ENCODE measurements around the gene KLHL11. TPM values are rescaled to one million over a fixed set of nuclear protein-coding genes. Genes with fewer than 3 reads are reported as not detected.
A peak's percentile ranks its signal among the peaks of the same experiment; 100 is the strongest.

Gene KLHL11, protein sequence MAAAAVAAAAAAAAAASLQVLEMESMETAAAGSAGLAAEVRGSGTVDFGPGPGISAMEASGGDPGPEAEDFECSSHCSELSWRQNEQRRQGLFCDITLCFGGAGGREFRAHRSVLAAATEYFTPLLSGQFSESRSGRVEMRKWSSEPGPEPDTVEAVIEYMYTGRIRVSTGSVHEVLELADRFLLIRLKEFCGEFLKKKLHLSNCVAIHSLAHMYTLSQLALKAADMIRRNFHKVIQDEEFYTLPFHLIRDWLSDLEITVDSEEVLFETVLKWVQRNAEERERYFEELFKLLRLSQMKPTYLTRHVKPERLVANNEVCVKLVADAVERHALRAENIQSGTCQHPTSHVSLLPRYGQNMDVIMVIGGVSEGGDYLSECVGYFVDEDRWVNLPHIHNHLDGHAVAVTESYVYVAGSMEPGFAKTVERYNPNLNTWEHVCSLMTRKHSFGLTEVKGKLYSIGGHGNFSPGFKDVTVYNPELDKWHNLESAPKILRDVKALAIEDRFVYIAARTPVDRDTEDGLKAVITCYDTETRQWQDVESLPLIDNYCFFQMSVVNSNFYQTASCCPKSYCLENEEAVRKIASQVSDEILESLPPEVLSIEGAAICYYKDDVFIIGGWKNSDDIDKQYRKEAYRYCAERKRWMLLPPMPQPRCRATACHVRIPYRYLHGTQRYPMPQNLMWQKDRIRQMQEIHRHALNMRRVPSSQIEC
- polyA plus RNA-seq (ENCODE audit: insufficient read length): 4.9 TPM

DNA sequence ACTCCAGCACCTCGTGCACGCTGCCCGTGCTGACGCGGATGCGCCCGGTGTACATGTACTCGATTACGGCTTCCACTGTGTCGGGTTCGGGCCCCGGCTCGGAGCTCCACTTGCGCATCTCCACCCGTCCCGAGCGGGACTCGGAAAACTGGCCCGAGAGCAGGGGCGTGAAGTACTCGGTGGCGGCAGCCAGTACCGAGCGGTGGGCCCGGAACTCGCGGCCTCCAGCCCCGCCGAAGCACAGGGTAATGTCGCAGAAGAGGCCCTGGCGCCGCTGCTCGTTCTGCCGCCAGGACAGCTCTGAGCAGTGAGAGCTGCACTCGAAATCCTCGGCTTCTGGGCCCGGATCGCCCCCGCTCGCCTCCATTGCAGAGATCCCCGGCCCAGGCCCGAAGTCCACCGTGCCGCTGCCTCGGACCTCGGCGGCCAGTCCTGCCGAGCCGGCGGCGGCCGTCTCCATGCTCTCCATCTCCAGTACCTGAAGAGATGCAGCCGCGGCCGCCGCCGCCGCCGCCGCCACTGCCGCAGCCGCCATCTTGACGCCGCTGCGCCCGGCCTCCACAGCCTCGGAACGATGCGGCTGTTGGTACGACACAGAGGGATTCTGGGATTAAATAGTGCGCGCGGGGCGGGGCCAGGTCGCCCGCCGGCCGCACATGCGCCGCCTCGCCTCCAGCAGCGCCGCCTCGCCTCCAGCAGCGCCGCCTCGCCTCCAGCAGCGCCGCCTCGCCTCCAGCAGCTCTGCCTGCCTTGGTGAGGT lies at the start of gene KLHL11:
KLHL11 (minus strand) TSS at position 588 of the 760 bp plus-strand sequence; CDS start at position 535, 53 bp downstream.
- DNase-seq (ENCODE audit: low read depth): peak; percentile 73

DNA sequence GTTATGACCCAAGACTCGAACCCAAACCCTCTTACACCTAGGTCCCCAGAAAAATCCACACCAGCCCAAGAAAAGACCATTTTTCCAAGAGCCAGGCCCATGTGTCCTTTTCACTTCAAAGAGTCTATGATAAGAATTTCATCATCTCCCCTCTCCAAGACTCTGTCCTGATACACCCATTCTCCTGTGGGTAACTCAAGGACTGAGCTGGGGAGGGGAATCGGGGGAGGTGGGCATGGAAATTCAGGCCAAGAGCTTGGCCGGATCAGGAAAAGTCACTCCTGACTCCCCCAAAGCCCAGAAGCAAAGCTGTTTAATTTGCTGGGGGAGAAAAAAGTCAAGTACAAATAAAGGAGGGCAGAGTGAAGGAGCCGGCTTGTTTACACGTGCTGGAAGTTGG lies 49.8 kb upstream of the KLHL11 start:
- no peak for DNase-seq (ENCODE audit: low read depth)

DNA sequence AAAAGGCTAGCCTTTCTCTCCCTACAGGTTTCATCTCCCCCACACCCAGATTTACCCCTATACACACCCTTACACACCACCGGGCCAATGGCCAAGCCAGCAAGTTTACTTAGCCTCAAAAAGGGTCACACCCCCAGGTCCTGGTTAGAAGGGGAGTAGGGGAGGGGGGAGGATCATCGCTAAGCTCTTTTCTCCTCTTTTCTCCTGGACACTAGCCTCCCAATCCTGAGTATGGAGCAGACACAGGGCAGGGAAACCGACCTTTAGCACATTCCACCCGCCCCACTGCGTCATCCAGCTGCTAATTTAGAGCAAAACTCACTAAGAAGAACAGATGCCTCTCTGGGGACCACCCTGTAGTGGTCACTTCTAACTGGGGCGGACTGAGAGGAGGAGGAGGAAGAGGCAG lies 49.1 kb upstream of the KLHL11 start:
- no peak for DNase-seq (ENCODE audit: low read depth)

DNA sequence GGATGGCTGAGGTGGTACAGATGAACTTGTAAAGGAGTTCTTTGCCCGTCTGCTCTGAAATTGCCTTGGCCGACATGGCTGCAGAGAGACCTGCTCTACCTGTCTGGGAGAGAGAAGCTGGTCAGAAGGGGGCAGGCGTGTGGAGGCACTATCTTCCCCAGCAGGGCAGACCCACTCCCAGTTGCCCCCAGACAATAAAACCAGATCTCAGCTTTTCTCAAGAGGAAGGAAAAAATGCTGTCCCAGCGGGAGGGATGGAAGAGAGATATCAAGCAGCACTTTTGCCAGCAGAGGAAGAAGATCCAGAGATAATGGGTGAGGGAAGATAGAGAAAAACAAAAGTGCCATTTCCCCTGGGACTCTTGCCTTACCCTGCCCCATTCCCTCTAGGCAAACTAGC lies 48.6 kb upstream of the KLHL11 start:
- no peak for DNase-seq (ENCODE audit: low read depth)

DNA sequence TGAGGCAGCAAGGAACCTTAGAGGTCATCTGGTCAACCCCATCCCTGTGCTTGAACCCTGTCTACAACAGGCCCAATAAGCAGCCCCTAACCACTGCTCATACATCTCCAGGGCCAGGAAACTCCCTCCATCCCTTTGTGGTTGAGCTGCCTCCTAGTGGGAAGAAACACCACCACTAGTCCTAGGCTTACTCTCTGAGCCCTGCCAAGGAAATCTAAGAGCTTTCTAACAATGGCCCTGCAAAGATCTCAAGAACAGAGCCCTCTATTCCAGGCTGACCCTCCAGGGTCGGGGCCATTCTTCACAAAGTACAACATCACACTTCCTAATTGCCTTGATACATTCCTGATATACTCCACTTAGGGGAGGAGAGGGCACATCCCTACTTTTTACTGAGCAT lies 47.7 kb upstream of the KLHL11 start:
- DNase-seq (ENCODE audit: low read depth): no peak

DNA sequence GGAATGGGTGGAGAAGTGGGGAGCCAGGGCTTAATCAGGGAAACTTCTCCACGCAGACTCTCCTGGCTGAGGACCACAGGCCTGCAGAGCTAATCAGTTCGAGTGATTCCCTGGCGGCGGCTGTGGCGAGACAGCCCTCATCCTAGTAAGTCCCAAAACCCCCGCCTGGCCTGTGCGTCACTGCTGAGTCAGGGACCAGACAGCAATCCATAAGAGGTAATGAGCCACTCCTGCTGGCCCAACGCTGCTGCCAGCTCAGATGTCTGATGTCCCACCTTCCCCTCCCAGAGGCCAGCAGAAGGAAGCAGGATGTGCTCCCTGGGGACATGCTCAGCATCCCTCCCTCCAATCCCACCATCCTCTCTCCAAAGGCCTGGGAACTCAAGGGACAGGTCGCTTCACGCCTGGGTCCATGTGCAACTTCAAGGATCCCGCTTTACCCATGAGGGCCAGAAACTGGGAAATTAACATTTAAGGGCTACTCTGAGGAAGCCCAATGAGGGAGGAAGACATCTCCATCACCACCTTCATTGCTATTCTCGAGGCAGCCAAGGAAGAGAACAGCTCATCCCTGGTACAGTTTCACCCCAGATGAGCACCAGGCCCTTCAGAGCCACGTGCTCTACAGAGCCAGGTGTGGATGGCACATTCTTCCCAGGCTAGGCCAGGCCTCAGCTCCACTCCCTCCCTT lies 45.6 kb upstream of the KLHL11 start:
- no peak for DNase-seq (ENCODE audit: low read depth)

DNA sequence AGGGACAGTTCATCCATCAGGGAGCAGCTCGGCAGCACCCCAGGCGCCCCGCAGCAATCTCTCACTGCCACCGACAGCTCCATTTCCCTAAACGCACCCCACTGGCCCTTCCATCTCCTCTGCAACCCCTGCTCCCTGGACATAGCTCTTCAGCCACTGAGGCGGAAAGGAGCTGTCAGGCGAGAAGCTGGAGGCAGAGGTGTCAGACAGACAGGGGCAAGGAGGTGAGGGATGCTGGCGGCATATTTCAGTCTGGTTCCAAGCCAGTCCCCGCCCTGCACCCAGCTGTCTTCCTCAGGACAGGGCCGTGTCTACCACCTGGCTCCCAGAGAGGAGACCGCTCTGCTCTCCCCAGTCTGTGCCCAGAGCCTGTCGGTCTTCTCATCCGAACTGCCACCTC lies 43.9 kb upstream of the KLHL11 start:
- no peak for DNase-seq (ENCODE audit: low read depth)

DNA sequence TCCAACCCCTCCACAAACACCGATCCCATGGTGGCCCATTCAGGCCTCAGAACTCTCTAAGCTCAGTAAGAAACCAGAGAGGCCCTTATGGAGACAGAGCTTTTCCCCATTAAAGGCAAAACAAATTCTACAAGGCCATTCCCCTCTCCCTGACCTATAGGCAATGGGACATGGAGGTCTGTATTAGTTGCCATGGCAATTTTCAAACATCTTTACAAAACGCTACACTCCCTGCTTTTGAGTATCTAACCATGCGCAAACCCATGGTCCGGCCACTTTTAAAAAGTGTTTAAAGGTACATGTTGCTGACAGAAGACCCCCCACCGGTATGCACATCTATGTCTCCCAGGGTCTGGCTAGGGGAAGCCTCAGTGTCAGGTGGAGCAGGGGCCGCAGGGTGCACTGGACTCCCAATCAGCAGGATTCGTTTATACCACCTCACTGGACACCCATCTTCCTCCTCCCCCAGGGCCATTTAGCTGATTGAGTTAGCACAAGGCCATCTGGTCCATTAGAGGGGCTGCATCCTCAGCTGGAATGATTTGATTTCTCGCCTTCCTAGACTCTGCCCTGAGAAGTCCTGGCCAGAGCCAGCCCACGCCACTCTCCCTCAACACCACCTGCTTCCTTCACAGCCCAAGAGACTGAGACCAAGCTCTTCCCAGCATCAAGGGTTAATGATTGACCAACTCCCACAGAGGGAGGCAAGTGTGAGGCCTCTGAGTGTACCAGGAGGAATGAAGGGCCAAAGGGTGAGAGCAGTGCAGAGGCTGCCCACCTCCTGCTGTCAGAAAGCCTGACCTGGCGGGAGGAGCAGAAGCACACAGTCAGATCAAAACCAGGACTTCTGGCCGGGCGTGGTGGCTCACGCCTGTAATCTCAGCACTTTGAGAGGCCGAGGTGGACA lies 42.7 kb upstream of the KLHL11 start:
- no peak for DNase-seq (ENCODE audit: low read depth)

DNA sequence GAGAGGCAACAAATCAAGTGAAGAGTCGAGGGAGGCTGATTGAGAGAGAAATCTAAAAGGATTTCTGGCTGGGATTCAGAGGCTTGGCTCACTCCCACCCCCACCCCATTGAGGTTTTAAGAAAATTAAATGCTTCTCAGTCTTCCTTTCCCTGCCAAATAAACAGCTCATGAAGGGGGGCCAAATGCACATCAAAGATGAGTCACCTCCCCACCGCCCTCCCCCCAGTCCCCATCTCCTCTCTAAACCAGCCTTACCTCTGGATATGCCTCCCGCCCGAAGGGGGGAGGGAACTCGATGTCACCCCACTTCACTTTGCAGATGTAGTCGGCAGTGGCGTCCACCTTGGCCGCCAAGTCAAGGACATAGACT lies 41.9 kb upstream of the KLHL11 start:
- no peak for DNase-seq (ENCODE audit: low read depth)

DNA sequence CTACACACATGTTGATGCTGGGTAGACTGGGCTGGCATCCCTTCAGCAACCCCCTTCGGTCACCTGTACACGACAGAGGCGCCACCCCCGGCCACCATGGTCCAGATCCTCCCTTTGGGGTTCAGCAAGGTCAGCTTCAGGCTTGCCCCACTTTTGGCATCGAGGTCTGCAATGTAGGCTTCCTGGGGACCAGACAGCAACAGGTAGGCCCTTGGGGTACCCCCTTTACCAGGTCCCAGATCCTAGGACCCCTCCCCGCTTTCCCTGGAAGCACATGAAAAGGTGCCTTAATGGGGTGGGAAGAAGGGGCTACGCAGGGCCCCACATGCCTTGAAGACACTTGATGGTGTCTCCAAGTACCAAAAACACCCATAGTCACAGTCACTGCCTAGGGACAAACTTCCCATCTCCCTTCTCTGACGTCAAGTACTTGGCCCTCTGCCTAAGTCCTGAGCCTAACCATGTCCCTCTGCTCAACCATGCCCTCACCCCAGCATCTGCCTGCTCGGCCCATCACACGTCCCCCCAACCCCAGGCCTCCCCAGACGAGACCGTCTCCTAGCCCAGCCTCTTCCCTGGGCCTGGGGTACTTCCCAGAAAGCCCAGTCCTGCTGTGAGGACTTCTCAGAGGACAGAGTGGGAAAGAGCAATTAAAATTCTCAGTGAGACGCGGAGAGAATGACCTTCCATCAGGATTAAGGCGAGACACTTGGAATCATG lies 41.4 kb upstream of the KLHL11 start:
- DNase-seq (ENCODE audit: low read depth): no peak

DNA sequence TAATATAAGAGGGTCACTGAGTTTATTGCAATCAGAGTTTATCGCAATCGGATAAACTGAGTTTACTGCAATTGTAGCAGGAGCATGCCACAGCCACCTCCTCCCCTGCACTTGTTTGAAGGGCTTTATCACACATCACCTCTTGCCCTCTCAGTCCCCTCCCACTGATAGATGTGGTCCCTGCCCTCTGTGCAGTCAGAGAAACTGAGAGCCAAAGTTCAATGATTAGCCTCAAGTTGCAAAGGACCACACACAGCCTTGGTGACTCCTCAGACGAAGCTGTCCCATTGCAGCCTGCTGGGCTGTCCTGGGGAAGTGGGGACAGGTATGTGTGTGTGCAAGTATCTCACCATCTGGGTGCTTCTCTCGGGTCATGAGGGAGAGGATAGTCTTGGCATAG lies 39.9 kb upstream of the KLHL11 start:
- DNase-seq (ENCODE audit: low read depth): no peak

DNA sequence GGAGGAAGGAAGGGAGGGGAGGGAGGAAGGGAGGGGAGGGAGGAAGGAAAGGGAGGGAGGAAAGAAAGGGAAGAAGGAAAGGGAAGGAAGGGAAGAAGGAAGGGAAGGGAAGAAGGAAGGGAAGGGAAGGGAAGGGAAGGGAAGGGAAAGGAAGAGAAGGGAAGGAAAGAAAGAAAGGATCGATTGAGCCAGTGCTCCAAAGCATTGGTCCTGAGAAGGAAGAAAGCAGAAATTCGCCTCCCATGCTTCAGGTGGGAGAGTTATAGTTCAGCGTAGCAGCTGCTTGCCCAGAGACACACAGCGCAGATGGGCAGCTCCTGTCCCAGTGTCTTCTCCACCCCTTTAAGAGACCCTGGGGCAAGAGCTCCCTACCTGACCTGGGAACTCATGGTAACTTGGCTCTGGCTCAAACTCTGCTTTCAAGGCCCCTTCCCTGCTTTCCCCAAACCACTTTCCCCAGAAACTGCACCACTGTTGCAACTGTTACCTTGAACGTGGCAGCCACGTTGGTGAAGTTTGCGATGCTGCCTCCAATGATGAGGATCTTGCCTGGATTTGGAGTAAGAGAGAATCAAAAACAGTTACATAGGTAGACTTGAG lies 39.1 kb upstream of the KLHL11 start:
- DNase-seq (ENCODE audit: low read depth): no peak

DNA sequence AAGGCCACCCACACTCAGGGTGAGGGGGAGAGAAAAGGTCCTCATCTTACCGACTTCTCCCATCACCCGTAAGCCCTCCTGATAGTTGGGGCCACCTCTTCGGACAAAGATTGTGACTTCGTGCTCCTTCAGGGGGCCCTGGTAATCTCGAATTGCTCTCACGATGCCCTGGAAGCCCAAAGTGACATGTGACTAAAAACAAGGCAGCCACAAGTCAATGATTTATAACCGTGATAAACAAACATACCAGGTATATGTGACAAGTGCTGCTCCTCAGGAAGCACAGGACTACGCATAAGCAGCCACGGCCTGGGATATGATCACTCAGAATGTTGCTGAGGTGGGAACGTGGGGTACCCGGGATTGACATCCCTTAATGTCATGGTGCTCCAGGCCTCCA lies 36.4 kb upstream of the KLHL11 start:
- DNase-seq (ENCODE audit: low read depth): no peak

DNA sequence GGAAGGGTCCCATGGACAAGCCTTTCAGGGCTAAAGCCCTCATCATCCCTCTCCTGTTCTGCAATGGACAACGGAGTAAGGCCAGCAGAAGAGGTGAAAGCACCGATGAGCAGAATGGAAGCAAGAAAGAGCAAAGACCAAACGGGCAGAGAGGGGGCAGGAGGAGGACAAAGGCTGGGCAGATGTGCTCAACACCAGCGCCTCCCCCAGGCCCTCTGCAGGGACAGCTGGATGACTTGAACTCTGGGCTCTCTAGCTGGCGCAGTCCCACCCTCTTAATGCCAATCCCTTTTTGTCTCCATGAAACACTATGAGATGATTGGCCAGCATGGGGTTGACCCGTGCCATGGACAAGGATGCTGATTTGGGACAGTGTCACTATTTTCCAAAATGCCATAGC lies 31.5 kb upstream of the KLHL11 start:
- no peak for DNase-seq (ENCODE audit: low read depth)

DNA sequence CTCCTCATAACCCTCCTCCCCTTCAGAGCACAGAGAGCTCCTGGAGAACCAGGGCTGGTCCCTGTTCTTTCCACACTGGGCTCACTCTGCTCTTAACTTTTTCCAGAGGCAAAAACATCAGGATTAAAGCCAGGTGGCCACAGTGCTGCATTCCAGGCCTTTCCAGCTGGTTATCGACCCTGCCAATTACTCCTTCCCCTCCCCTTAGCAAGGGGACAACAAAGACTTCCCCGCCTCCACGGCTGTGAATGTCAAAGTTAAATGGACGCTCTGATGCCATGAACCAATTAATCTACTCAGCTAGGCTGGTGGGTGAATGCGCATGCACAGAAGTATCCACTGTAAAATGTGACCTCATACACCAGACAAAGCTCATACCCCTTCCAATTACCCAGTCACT lies 30.4 kb upstream of the KLHL11 start:
- DNase-seq (ENCODE audit: low read depth): no peak

DNA sequence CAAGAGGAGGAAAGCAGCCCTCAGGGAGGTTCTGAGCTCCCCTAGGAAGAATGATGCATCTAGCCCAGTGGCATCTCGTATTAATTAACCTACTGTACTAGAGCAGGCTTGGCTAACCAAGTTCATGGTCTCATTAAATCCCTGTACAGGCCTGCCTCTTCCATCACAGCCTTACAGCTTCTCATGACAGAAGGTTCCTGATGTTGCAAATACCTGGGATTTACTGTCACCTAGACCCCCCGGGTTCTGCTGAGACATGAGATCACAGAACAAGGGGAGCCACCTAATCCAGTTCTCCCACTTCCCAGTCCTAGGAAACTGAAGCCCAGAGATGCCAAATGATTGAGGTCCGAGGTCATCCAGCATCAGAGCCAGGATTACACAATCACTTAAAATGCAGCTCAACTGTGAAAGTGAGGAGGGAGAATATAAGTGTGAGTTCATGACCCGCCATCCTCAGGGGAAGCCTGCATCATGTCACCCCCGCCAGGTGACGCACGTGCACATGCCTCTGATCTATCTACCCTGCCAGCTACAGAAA lies 29.6 kb upstream of the KLHL11 start:
- DNase-seq (ENCODE audit: low read depth): no peak

DNA sequence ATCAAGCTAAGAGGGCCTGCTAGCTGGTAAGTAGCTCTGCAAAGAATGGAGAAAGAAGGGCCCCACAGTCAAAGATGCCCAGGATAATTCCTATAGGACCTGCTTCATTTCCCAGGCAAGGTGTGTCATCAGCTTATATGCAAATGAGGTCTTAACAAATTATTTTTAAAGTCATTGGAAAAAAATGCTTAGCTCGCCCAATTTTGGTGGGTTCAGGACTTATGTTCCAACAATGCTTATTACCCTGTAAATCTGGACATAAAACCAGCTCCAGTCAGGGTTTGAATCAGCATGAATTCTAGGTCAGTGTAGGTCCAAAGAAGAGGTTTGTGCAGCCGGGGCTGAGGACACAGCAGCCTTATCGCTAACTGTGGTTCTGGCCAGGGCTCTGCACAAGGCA lies 28.2 kb upstream of the KLHL11 start:
- DNase-seq (ENCODE audit: low read depth): no peak

DNA sequence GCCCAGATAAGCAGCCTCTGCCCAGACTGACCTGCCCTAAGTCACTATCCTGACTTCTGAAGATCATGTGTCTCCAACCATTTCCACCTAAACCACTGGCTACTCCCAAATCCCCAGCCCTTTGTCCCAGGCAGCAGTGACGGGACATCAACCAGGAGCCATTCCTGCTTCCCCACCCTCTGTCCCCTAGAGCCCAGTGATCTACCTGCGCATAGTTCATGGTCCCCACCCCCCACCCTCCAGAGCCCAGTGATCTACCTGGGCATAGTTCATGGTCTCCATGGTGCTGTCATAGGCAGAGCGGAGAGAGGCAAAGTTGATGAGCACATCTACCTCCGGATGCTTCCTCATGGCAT lies 26.8 kb upstream of the KLHL11 start:
- no peak for DNase-seq (ENCODE audit: low read depth)

DNA sequence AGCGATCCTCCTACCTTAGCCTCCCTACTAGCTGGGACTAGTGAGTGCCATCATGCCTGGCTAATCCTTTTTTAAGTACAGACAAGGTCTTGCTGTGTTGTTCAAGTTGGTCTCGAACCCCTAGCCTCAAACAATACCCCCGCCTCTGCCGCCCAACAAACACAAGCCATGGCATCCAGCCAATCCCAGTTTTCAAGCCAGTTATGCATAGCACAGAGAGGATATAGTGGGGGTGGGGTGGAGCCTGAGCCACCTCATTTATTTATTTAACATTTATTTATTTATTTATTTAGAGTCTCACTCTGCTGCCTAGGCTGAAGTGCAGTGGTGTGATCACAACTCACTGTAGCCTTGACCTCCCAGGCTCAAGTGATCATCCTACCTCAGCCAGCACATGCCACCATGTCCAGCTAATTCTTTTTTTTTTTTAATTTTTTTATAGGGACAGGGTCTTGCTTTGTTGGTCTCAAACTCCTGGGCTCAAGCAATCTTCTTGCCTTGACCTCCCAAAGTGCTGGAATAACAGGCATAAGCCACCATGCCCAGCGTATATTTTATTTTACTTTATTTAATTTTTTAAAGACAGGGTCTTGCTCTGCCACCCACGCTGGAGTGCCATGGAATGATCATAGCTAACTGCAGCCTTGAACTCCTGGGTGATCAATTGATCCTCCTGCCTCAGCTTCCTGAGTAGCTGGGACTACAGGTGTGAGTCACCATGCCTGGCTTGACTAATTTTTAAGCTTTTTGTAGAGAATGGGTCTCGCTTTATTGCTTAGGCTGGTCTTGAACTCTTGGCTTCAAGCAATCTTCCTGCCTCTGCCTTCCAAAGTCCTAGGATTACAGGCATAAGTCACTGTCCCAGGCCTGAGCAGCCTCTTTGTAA lies 26.2 kb upstream of the KLHL11 start:
- no peak for DNase-seq (ENCODE audit: low read depth)

Data from forelimb muscle (tissue), 1 donor.